Ovary (tissue), 9 donors: Measurements from ENCODE around the gene ZPBP2. TPM values are rescaled to one million over a fixed set of nuclear protein-coding genes. Genes with fewer than 3 reads are reported as not detected.

Experiments used
- DNase-seq, 5 donors: peaks; one replicate each; pipeline ENCODE4 v3.0.0-alpha.2; 2019 to 2020
- H3K27ac ChIP-seq, 2 donors: fragments of 200-600 bp; one replicate each; pipeline versions ENCODE4 v1.5.1 to v1.8.0; 2019 to 2022
- H3K27me3 ChIP-seq: fragments of 200-600 bp; one replicate; pipeline ENCODE4 v1.8.0; 2022
- H3K36me3 ChIP-seq: fragments of 200-600 bp; sonication (generic); one replicate; pipeline ENCODE4 v1.5.1; 2019
- H3K4me1 ChIP-seq: one replicate; pipeline ENCODE4 v1.8.1; 2013; ENCODE audit warnings: mild to moderate bottlenecking, moderate library complexity; ENCODE audit not compliant: insufficient read depth
- H3K4me3 ChIP-seq: fragments of 200-600 bp; sonication (generic); one replicate; pipeline ENCODE4 v1.5.1; 2017
- H3K9me3 ChIP-seq, 2 donors: fragments of 200-600 bp in 1 of 2; sonication (generic) in 1 of 2; one replicate each; pipeline versions ENCODE4 v1.5.1 to v1.8.1; 2013 to 2019; ENCODE audit warnings: mild to moderate bottlenecking in 1 of 2, moderate library complexity in 1 of 2
- EP300 ChIP-seq: sonication (generic); formaldehyde crosslinking; IDR thresholded peaks from one replicate; pipeline ENCODE4 v1.6.1; 2017; ENCODE audit warnings: antibody characterized with exemption
- POLR2A ChIP-seq: fragments of 450-650 bp; IDR thresholded peaks from one replicate; pipeline ENCODE4 v1.6.1; 2017; ENCODE audit warnings: antibody characterized with exemption, mild to moderate bottlenecking, moderate library complexity
- WGBS, 3 donors: extraction: QIAGEN DNeasy Blood & Tissue Kit in 1 of 3; methylation state at CpG; one replicate each; pipeline versions ENCODE4 v1.1.5 to v1.1.7; 2013 to 2017; 5-methylcytosine and 5-hydroxymethylcytosine counted together
- intact Hi-C, 4 donors: fragments of 100-400 bp; cut with DNase I; formaldehyde crosslinking; loops; one replicate each; pipeline versions ENCODE4 v1.11.0 to v1.15.1; 2022 to 2023
- polyA plus RNA-seq, 2 donors: library from polyadenylated mRNA; stranded (reverse); fragments of 200-250 nt in 1 of 2; fragments of 350-450 nt in 1 of 2; fragmentation: Illumina TruSeq in 1 of 2; extraction: RNeasy Lipid Tissue Mini Kit (QIAGEN cat#74804) in 1 of 2; gene quantifications; one replicate each; pipeline ENCODE4 v1.2.3, GENCODE V29; 2013 to 2014
- total RNA-seq, 7 donors: library from RNA; depleted of rRNA in 2 of 7; stranded (reverse); fragments of >200 nt in 2 of 7; fragmentation: NEBNext Ultra II Directional in 3 of 7; extraction: Animal tissue kit (Norgen Biotek cat#: 25700) in 3 of 7; gene quantifications; one replicate each; pipeline versions ENCODE4 v1.1.0 to v1.2.4, GENCODE V29; 2016 to 2023
- TF ChIP-seq, protein P1 (sequence below), 3 donors: fragments of 450-650 bp in 2 of 3; fragments of 200-600 bp in 1 of 3; IDR thresholded peaks; one replicate each; pipeline versions ENCODE4 v1.5.1 to v1.8.0; 2016 to 2022; ENCODE audit warnings: antibody characterized with exemption in 3 of 3, mild to moderate bottlenecking in 1 of 3
- donor health status: DM: no; HTN: no; CAD: no; lungs with moderate emphysema.
- donor health status: DM: no; HTN: no; CAD: no.
- donor health status: Bipolar disorder and iron deficiency.
- donor health status: DM: yes; HTN: yes; CAD: no.
- donor health status: DM: no; HTN: no; CAD: no.
- donor health status: DM: yes; HTN: yes; CAD: no.

The ZPBP2 gene
- total and polyA plus RNA-seq, 9 donors, result not detected

DNA sequence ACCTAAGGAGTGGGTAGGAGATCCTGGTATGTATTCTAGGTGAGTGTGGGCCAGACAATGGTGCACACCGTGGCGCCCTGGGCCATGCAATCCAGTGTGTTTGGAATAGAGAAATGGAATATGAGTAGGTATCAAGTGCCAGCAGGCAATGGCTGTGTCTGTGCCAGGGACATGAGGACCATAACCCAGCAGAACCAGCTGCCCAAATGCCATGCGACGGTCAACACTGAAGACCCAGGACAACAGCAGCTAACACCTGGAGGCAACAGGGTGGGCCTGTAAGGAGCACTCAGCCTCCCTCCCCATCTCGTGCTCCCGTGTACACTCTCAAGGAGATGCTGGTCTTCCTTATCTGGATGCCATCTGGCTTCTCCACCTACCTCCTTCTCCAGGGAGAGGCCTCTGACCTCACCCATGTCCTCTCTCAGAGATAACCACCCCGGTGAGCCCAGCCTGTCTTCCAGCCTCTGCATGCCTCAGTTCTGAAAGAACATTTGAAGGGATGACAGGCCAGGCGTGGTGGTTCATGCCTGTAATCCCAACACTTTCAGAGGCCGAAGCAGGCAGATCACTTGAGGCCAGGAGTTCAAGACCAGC lies 51.2 kb downstream of the ZPBP2 start:
- Histone ChIP-seq H3K4me1 (no peaks in the 10 kb centered on the region), H3K36me3 (no peaks in the 10 kb centered on the region), H3K27me3 (no peaks in the 10 kb centered on the region), H3K27ac (no peak overlapping the region), H3K4me3 (no peak overlapping the region), H3K9me3 (no peaks in the 10 kb centered on the region)
- TF ChIP-seq, protein P1, sequence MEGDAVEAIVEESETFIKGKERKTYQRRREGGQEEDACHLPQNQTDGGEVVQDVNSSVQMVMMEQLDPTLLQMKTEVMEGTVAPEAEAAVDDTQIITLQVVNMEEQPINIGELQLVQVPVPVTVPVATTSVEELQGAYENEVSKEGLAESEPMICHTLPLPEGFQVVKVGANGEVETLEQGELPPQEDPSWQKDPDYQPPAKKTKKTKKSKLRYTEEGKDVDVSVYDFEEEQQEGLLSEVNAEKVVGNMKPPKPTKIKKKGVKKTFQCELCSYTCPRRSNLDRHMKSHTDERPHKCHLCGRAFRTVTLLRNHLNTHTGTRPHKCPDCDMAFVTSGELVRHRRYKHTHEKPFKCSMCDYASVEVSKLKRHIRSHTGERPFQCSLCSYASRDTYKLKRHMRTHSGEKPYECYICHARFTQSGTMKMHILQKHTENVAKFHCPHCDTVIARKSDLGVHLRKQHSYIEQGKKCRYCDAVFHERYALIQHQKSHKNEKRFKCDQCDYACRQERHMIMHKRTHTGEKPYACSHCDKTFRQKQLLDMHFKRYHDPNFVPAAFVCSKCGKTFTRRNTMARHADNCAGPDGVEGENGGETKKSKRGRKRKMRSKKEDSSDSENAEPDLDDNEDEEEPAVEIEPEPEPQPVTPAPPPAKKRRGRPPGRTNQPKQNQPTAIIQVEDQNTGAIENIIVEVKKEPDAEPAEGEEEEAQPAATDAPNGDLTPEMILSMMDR (IDR thresholded peaks at IDR 0.05), result no peak
- no peak for TF ChIP-seq POLR2A
- no peak for TF ChIP-seq EP300
- no peak for DNase-seq
- intact Hi-C loops, result loop anchor here in 1 of 4 donors (10.0 kb wide), 1 partner anchor 46 kb away; the partner anchor contains the start of gene GSDMA
- 93 to 96% (median 93%) methylated on average over 9 of the region's 9 CpGs for WGBS, 3 donors

DNA sequence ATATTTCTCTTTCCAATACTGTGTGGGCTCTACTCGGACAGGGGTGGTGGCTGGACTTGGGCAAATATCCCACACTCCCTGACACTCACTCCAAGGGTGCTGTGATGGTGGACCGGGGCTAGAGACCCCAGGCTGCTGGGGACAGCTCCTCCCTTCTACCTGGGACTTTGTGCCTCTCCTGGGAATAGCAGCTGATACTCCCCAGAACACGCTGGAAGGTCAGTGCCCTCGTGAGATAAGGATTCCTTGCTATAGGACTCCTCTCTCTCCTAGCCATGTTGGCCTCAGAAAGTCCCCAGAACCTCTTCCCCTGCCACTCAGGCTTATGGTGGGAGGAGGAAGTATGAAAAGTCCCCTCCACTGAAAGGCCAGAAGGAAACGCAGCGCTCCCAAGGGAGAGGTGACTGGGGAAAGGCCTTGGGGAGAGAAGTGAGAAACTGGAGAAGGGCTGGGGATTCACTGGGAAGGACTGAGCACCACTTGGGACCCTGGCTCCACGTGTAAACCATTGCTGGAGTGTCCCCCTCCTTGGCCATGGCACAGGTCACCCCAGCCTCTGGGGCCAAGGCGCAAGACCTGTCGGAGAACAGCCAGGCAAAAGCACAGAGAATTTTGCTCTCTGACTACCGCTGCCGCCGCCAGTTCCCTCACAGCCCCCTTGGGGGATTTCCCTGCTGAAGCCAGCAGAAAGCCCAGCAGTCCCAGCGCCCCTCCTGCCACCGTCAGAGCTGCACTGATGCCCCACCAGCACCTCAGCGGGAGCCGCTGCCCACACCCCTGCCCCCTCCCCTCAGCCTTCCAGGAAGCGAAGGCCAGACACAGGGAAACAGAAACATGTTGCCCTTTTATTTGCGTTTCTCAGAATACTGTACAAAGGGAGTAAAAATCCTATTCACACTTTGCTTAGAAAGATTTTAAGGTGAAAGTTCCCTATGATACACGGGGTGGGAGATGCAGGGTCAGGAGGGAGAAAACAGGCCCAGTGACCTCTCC lies 52.5 kb downstream of the ZPBP2 start:
- intact Hi-C loops, result no loop called here
- no peaks in the 10 kb centered on the region for H3K27me3 ChIP-seq
- WGBS, 3 donors, result 71 to 78% (median 74%) methylated on average over 19 of the region's 19 CpGs
- no peak for DNase-seq
- H3K4me3 ChIP-seq, result no peak overlapping the region
- no peak overlapping the region for H3K27ac ChIP-seq
- no peaks in the 10 kb centered on the region for H3K36me3 ChIP-seq
- no peaks in the 10 kb centered on the region for H3K9me3 ChIP-seq
- no peak for TF ChIP-seq EP300
- TF ChIP-seq POLR2A, result no peak
- H3K4me1 ChIP-seq, result no peaks in the 10 kb centered on the region

DNA sequence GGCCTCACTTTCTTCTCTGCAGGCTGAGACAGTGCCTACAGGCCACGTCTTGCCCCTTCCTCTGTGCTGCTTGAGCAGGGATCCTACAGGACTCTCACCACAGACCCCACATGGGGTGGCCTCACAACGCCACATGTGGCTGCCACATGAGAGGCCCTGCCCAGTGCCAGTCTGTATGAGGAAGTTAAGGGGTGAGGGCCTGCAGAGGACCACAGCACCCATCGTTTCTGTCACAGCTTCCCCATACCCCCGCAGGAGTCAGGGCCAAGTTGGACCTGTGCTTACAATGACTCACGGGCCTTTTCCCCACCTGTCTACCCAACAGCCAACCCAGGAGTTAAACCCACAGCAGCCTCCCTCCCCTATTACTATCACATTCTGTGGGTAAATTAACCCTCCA lies 53.3 kb downstream of the ZPBP2 start:
- H3K9me3 ChIP-seq, result no peaks in the 10 kb centered on the region
- H3K36me3 ChIP-seq, result no peaks in the 10 kb centered on the region
- intact Hi-C loops, result no loop called here
- WGBS, 3 donors, result 80 to 89% (median 82%) methylated on average over 5 of the region's 5 CpGs
- H3K4me1 ChIP-seq, result peaks cover under 1% of the 10 kb centered on the region
- H3K27me3 ChIP-seq, result no peaks in the 10 kb centered on the region
- H3K27ac ChIP-seq, result no peak overlapping the region
- H3K4me3 ChIP-seq, result no peak overlapping the region
- no peak for DNase-seq
- TF ChIP-seq EP300 (no peak), POLR2A (no peak)
- TF ChIP-seq, protein P1 (IDR thresholded peaks at IDR 0.05), result no peak

DNA sequence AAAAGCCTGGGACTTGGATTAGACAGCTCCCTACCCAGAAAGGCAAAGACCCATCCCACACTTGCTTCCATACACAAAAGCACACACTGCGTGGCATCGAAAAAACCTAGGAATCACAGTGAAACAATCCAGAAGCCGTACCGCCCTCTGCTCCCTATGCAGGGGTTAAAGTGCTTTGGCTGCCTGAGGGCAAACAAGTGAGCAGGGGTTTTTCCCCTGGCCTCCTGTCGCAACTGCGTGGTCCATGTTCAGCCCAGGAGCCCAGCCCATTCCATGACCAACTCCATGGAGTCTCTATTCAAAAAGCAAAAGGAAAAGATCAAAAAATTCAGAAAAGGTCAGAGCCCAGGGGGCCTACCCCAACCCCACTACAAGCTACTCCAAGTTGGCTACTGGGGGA lies 54.0 kb downstream of the ZPBP2 start:
- intact Hi-C loops, result no loop called here
- TF ChIP-seq, protein P1 (IDR thresholded peaks at IDR 0.05), result no peak
- no peak for TF ChIP-seq POLR2A
- TF ChIP-seq EP300, result no peak
- no peak for DNase-seq
- Histone ChIP-seq H3K27ac (no peak overlapping the region), H3K4me1 (peaks cover 3% of the 10 kb centered on the region), H3K9me3 (no peaks in the 10 kb centered on the region), H3K27me3 (no peaks in the 10 kb centered on the region), H3K4me3 (no peak overlapping the region), H3K36me3 (no peaks in the 10 kb centered on the region)
- WGBS, 3 donors, result 92 to 94% (median 93%) methylated on average over 6 of the region's 6 CpGs

DNA sequence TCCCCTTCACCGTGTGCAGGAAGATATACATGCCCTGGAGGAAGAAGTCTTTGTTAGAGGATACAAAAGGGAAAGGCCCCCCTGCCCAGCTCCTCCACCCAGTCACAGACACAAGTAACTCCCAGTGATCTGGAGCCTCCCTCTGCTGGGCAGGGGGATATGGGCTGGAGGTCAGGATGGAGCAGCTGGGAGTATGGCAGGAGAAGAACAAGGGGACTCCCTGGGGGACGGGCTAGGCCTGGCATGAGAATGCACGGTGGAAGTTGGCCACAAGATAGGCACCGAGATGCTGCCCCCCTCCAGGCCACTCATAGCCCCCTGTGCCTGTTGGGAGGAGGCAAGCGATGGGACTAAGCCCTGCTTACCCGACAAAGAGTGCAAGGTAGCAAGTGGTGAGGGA lies 55.2 kb downstream of the ZPBP2 start:
- H3K36me3 ChIP-seq, result no peaks in the 10 kb centered on the region
- 83 to 91% (median 90%) methylated on average over 6 of the region's 6 CpGs for WGBS, 3 donors

More for the DNA sequence above, 55.2 kb downstream of the ZPBP2 start:
- H3K27me3 ChIP-seq, result no peaks in the 10 kb centered on the region
- TF ChIP-seq POLR2A (no peak), EP300 (no peak)
- TF ChIP-seq, protein P1 (IDR thresholded peaks at IDR 0.05), result no peak
- H3K9me3 ChIP-seq, result no peaks in the 10 kb centered on the region
- H3K27ac ChIP-seq, result no peak overlapping the region
- H3K4me1 ChIP-seq, result peaks cover 3% of the 10 kb centered on the region
- H3K4me3 ChIP-seq, result no peak overlapping the region
- no peak for DNase-seq
- intact Hi-C loops, result no loop called here
